Breast epithelium (tissue), 4 donors: ENCODE results near the gene PHACTR3. TPM values are rescaled to one million over a fixed set of nuclear protein-coding genes. Genes with fewer than 3 reads are reported as not detected.

Experiments used
- DNase-seq, 2 donors: peaks; one replicate each; pipeline ENCODE4 v3.0.0-alpha.2; 2019; ENCODE audit warnings: low spot score in 2 of 2
- H3K27ac ChIP-seq, 2 donors: fragments of 200-600 bp; sonication (generic) in 1 of 2; one replicate each; pipeline ENCODE4 v1.5.1; 2016 to 2019; ENCODE audit warnings: mild to moderate bottlenecking in 1 of 2
- H3K27me3 ChIP-seq, 2 donors: fragments of 200-600 bp; sonication (generic) in 1 of 2; one replicate each; pipeline versions ENCODE4 v1.5.1 to v1.6.0; 2017 to 2019; ENCODE audit warnings: control low read depth in 1 of 2, mild to moderate bottlenecking in 1 of 2
- H3K36me3 ChIP-seq: fragments of 200-600 bp; one replicate; pipeline ENCODE4 v1.5.1; 2019
- H3K4me1 ChIP-seq, 2 donors: fragments of 200-600 bp; sonication (generic); one replicate each; pipeline ENCODE4 v1.5.1; 2016 to 2019; ENCODE audit warnings: control low read depth in 1 of 2
- H3K4me3 ChIP-seq, 3 donors: fragments of 200-600 bp; sonication (generic); 1 replicate in 2 of 3; 2 replicates in 1 of 3; pipeline ENCODE4 v1.5.1; 2016 to 2019; ENCODE audit warnings: mild to moderate bottlenecking in 3 of 3, moderate library complexity in 2 of 3
- H3K9me3 ChIP-seq, 2 donors: fragments of 200-600 bp; sonication (generic) in 1 of 2; one replicate each; pipeline ENCODE4 v1.5.1; 2016 to 2019; ENCODE audit warnings: control low read depth in 1 of 2
- CTCF ChIP-seq, 3 donors: fragments of 450-650 bp; IDR thresholded peaks; one replicate each; pipeline ENCODE4 v1.5.1; 2016 to 2017; ENCODE audit warnings: antibody characterized with exemption in 3 of 3, mild to moderate bottlenecking in 3 of 3, moderate library complexity in 3 of 3
- POLR2A ChIP-seq: fragments of 450-650 bp; IDR thresholded peaks from one replicate; pipeline ENCODE4 v1.6.1; 2016; ENCODE audit warnings: antibody characterized with exemption, mild to moderate bottlenecking, moderate library complexity
- POLR2AphosphoS5 ChIP-seq, 3 donors: sonication (generic); formaldehyde crosslinking; IDR thresholded peaks; one replicate each; pipeline ENCODE4 v1.6.1; 2017; ENCODE audit warnings: antibody characterized with exemption in 3 of 3
- intact Hi-C: fragments of 100-400 bp; cut with DNase I; formaldehyde crosslinking; loops from one replicate; pipeline ENCODE4 v1.15.1; 2023; ENCODE audit warnings: low total_unique reads
- total RNA-seq, 3 donors: library from RNA; depleted of rRNA; stranded (reverse); fragments of >200 nt; gene quantifications; one replicate each; pipeline ENCODE4 v1.1.0, GENCODE V29; 2016

The PHACTR3 gene
- total RNA-seq, 3 donors from 2014 or later: 0.16 to 0.33 (median 0.29) TPM

- Histone ChIP-seq H3K36me3 (no peaks in the 10 kb centered on the region), H3K9me3 (no peaks in the 10 kb centered on the region), H3K27ac (no peak overlapping the region), H3K27me3 (peaks cover 0 to 67% of the 10 kb centered on the region in 2 donors), H3K4me3 (no peak overlapping the region), H3K4me1 (no peaks in the 10 kb centered on the region)
- no peak for DNase-seq
- TF ChIP-seq POLR2AphosphoS5 (IDR thresholded peaks at IDR 0.05): no peak
- no peak for TF ChIP-seq CTCF (IDR thresholded peaks at IDR 0.05)
- TF ChIP-seq POLR2A: no peak
- intact Hi-C loops: no loop called here
Measured at GRCh38 chr20:59752101-59752586, 147.8 kb downstream of the PHACTR3 start.

DNA sequence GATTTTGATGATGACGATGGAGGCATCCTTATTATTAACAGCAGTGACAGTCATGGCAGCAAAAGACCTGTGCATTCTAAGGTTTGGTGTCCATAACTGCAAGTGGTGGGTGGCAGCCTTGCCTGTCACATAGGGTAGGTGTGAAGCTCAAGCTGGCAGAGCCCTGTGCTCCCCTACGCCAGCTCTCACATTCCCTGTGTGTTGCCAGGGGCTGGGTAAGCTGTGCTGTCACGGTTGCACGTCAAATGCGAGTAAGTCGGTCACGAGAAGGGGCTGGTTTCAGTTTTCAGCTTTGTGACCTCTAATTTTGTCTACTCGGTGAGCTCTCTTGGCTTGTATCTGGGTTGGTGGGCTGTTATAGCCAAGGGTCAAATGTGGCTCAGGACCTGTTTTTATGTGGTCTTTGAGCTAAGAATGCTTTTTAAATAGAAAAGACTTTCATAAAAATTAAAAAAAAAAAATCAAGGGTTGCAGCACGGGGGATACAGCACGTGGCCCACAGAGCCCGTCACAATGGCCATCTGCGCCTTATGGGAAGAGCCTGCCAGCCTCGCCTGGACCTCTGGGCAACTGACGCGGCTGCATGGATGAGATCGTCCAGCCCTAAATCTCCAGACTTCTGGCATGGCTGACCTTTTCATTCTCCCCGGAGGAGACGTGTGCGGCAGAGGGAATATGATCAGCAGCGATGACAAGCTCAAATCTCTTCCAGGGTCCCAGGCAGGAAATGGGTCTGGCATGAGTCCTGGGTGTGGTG is 148.5 kb downstream of the PHACTR3 start:
- H3K36me3 ChIP-seq: no peaks in the 10 kb centered on the region
- no peak for TF ChIP-seq POLR2A
- no peak for TF ChIP-seq POLR2AphosphoS5 (IDR thresholded peaks at IDR 0.05)
- no peak for TF ChIP-seq CTCF (IDR thresholded peaks at IDR 0.05)
- intact Hi-C loops: no loop called here

DNA sequence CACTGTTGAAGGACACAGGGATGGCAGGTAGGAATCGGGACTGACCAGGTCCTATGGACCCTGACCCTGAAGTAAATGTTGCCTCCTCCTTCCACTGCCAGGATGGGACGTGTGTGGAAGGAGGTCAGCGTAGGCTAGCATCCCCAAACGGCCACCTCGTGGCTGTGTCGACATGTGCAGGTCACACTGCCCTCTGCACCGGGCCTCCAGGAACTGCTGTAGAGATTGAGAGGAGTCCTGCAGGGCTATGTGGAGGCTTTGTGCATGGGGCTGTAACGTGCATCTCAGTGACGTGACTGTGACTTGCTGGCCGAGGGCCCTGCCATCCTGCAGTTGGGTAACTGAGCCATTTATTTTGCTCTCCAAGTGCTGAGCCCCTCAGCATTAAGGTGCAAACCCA is 149.5 kb downstream of the PHACTR3 start:
- H3K4me1 ChIP-seq: no peaks in the 10 kb centered on the region
- no peak for DNase-seq
- no peak overlapping the region for H3K4me3 ChIP-seq
- H3K9me3 ChIP-seq: no peaks in the 10 kb centered on the region
- intact Hi-C loops: no loop called here
- peaks cover 0 to 68% of the 10 kb centered on the region in 2 donors for H3K27me3 ChIP-seq
- no peak for TF ChIP-seq POLR2A
- no peak for TF ChIP-seq POLR2AphosphoS5 (IDR thresholded peaks at IDR 0.05)
- TF ChIP-seq CTCF (IDR thresholded peaks at IDR 0.05): no peak
- no peak overlapping the region for H3K27ac ChIP-seq
- no peaks in the 10 kb centered on the region for H3K36me3 ChIP-seq

More for the DNA sequence above, 148.5 kb downstream of the PHACTR3 start:
- no peaks in the 10 kb centered on the region for H3K4me1 ChIP-seq
- no peak overlapping the region for H3K27ac ChIP-seq
- peaks cover 0 to 68% of the 10 kb centered on the region in 2 donors for H3K27me3 ChIP-seq
- no peaks in the 10 kb centered on the region for H3K9me3 ChIP-seq
- no peak for DNase-seq
- no peak overlapping the region for H3K4me3 ChIP-seq

DNA sequence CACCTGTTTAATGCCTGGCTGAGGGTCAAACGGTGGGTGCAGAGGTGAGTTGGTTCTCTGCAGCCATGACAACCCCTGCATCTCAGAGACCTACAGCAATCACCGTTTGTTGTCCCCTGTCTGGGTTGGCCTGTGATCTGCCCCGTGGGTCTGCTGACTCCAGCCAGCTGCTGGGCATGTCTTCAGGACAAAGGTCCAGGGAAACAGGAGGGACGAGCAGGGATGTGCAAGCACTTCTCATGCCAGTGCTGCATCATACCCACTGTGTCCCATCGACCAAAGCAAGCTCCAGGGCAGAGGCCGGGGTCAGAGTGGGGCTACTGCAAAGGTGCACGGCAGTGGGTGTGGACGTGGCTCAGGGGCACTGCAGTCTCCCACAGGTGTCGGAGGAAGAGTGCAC is 150.2 kb downstream of the PHACTR3 start:
- no peaks in the 10 kb centered on the region for H3K9me3 ChIP-seq
- DNase-seq: no peak
- no peaks in the 10 kb centered on the region for H3K36me3 ChIP-seq
- H3K27ac ChIP-seq: no peak overlapping the region
- H3K27me3 ChIP-seq: peaks cover 0 to 68% of the 10 kb centered on the region in 2 donors
- H3K4me1 ChIP-seq: no peaks in the 10 kb centered on the region
- intact Hi-C loops: no loop called here
- H3K4me3 ChIP-seq: no peak overlapping the region
- no peak for TF ChIP-seq POLR2A
- TF ChIP-seq POLR2AphosphoS5 (IDR thresholded peaks at IDR 0.05): no peak
- TF ChIP-seq CTCF (IDR thresholded peaks at IDR 0.05): no peak

GRCh38 chr20:59756241-59756640 is 151.9 kb downstream of the PHACTR3 start:
- TF ChIP-seq CTCF (IDR thresholded peaks at IDR 0.05): no peak
- no peak for TF ChIP-seq POLR2A
- no peak for TF ChIP-seq POLR2AphosphoS5 (IDR thresholded peaks at IDR 0.05)
- no peak overlapping the region for H3K4me3 ChIP-seq
- H3K9me3 ChIP-seq: no peaks in the 10 kb centered on the region
- no peak overlapping the region for H3K27ac ChIP-seq
- H3K4me1 ChIP-seq: no peaks in the 10 kb centered on the region
- DNase-seq: no peak
- intact Hi-C loops: no loop called here
- peaks cover 0 to 61% of the 10 kb centered on the region in 2 donors for H3K27me3 ChIP-seq
- H3K36me3 ChIP-seq: no peaks in the 10 kb centered on the region
